HepG2 (cell line): ENCODE data around the gene SLC25A48. TPM values are rescaled to one million over a fixed set of nuclear protein-coding genes. Genes with fewer than 3 reads are reported as not detected.

Experiments
- ATAC-seq: fragments of 200-7000 bp; cut with Tn5 transposase; 3 replicates; pipeline ENCODE4 v1.9.1; 2020; ENCODE audit warnings: mild to moderate bottlenecking, moderate library complexity
- BruUV-seq: library from RNA; stranded (reverse); fragments of 400-500 nt; replicated peaks from 2 replicates; lab custom pipeline; 2021; lab: Mats Ljungman, UMichigan
- CTCF ChIA-PET: fragments of 300-600 bp; formaldehyde crosslinking; extraction: SDS; loops from one replicate; lab custom pipeline; 2021; ENCODE audit warnings: low total read pairs, inconsistent platforms, low intra/inter-chr PET ratio; lab: Yijun Ruan, JAX
- POLR2A ChIA-PET: fragments of 350-600 bp; sonication (Branson Sonifier 250); formaldehyde crosslinking; loops from one replicate; lab custom pipeline; 2020; ENCODE audit warnings: antibody characterized with exemption, inconsistent platforms; lab: Yijun Ruan, JAX
- DNase-seq: peaks from one replicate; pipeline ENCODE4 v3.0.0-alpha.2; 2015; ENCODE audit warnings: low spot score
- FAIRE-seq: peaks from 3 replicates; lab custom pipeline; 2011; peaks lifted over from hg19 to GRCh38; lab: Jason Lieb, UNC
- H2AFZ ChIP-seq: one replicate; pipeline ENCODE4 v1.6.1; 2011; ENCODE audit warnings: low read length, inconsistent platforms
- H3K27ac ChIP-seq: fragments of 300-600 bp; 3 replicates; pipeline ENCODE4 v1.8.0; 2011; ENCODE audit warnings: mixed run types, mild to moderate bottlenecking, mixed read lengths, low read length, inconsistent platforms; ENCODE audit not compliant: insufficient read depth; ENCODE audit errors: extremely low read length
- H3K27me3 ChIP-seq, 2 experiments: fragments of 200-600 bp in 1 of 2; 2 replicates in 1 of 2; 3 replicates in 1 of 2; pipeline versions ENCODE4 v1.6.0 to v1.8.0; 2011; ENCODE audit warnings: low read length in 2 of 2, mild to moderate bottlenecking in 2 of 2, moderate library complexity in 2 of 2, inconsistent platforms in 1 of 2; ENCODE audit not compliant: insufficient read depth in 2 of 2, control insufficient read depth in 1 of 2
- H3K36me3 ChIP-seq, 2 experiments: fragments of 200-600 bp in 1 of 2; replicated peaks in 1 of 2; 2 replicates in 1 of 2; 3 replicates in 1 of 2; pipeline versions ENCODE4 v1.5.1 to v1.8.0; 2011; ENCODE audit warnings: low read length in 2 of 2, inconsistent platforms in 1 of 2; ENCODE audit not compliant: insufficient read depth in 2 of 2, control insufficient read depth in 1 of 2
- H3K4me1 ChIP-seq: 2 replicates; pipeline ENCODE4 v1.5.1; 2012; ENCODE audit warnings: low read length, inconsistent platforms; ENCODE audit not compliant: insufficient read depth
- H3K4me2 ChIP-seq: 2 replicates; pipeline ENCODE4 v1.6.0; 2011; ENCODE audit warnings: low read depth, low read length, inconsistent platforms
- H3K4me3 ChIP-seq, 3 experiments: fragments of 200-600 bp in 1 of 3; sonication (generic), shearing (Covaris generic) in 1 of 3; replicated peaks in 1 of 3; 2 replicates each; pipeline ENCODE4 v1.5.1; 2011 to 2016; ENCODE audit warnings: low read length in 3 of 3, inconsistent platforms in 2 of 3, low read depth in 2 of 3, mild to moderate bottlenecking in 2 of 3, control low read depth in 1 of 3, mixed read lengths in 1 of 3; ENCODE audit not compliant: insufficient read depth in 1 of 3
- H3K79me2 ChIP-seq: one replicate; pipeline ENCODE4 v1.6.1; 2011; ENCODE audit warnings: low read length, inconsistent platforms; ENCODE audit not compliant: insufficient read depth
- H3K9ac ChIP-seq: 2 replicates; pipeline ENCODE4 v1.6.0; 2011; ENCODE audit warnings: mild to moderate bottlenecking, low read depth, low read length, inconsistent platforms; ENCODE audit not compliant: insufficient read depth
- H3K9me3 ChIP-seq: 2 replicates; pipeline ENCODE4 v1.5.1; 2012; ENCODE audit warnings: mild to moderate bottlenecking, low read length
- H4K20me1 ChIP-seq: 2 replicates; pipeline ENCODE4 v1.6.0; 2011; ENCODE audit warnings: inconsistent platforms, mild to moderate bottlenecking, low read length, moderate library complexity; ENCODE audit not compliant: insufficient read depth
- BCLAF1 ChIP-seq: fragments of 450-650 bp; IDR thresholded peaks from 2 replicates; pipeline ENCODE4 v1.6.1; 2017; ENCODE audit warnings: mild to moderate bottlenecking
- HIVEP1 ChIP-seq: sonication (generic); formaldehyde crosslinking; IDR thresholded peaks from 2 replicates; pipeline ENCODE4 v1.4.0; 2020; ENCODE audit warnings: mild to moderate bottlenecking, missing genetic modification reagents
- HMG20A ChIP-seq: IDR thresholded peaks from 2 replicates; pipeline ENCODE4 v1.6.1; 2016; ENCODE audit warnings: borderline replicate concordance
- HOXA5 ChIP-seq: sonication (generic); formaldehyde crosslinking; IDR thresholded peaks from 2 replicates; pipeline ENCODE4 v1.4.0; 2020; ENCODE audit warnings: missing genetic modification reagents
- IKZF5 ChIP-seq: IDR thresholded peaks from 2 replicates; pipeline ENCODE4 v1.6.1; 2018; ENCODE audit warnings: missing genetic modification reagents, mild to moderate bottlenecking, missing compliant biosample characterization
- JUN ChIP-seq: sonication (generic); formaldehyde crosslinking; IDR thresholded peaks from 2 replicates; pipeline ENCODE4 v1.4.0; 2020; ENCODE audit warnings: mild to moderate bottlenecking, missing genetic modification reagents
- MAFG ChIP-seq: sonication (generic); formaldehyde crosslinking; IDR thresholded peaks from 2 replicates; pipeline ENCODE4 v1.5.1; 2020; ENCODE audit warnings: mild to moderate bottlenecking, missing genetic modification reagents
- MTA3 ChIP-seq: sonication (generic); formaldehyde crosslinking; IDR thresholded peaks from 2 replicates; pipeline ENCODE4 v1.4.0; 2020; ENCODE audit warnings: missing genetic modification reagents
- MZF1 ChIP-seq: sonication (generic); formaldehyde crosslinking; IDR thresholded peaks from 2 replicates; pipeline ENCODE4 v1.8.1; 2023; ENCODE audit warnings: mild to moderate bottlenecking, missing genetic modification reagents, borderline replicate concordance
- SAFB2 ChIP-seq: sonication (generic); formaldehyde crosslinking; IDR thresholded peaks from 2 replicates; pipeline ENCODE4 v1.5.1; 2020; ENCODE audit warnings: missing genetic modification reagents, low read depth, mild to moderate bottlenecking, borderline replicate concordance
- SMAD9 ChIP-seq: sonication (generic); formaldehyde crosslinking; IDR thresholded peaks from 2 replicates; pipeline ENCODE4 v1.5.1; 2020; ENCODE audit warnings: mild to moderate bottlenecking, missing genetic modification reagents
- XRCC5 ChIP-seq: fragments of 200-400 bp; formaldehyde crosslinking; optimal IDR thresholded peaks from 2 replicates; pipeline ENCODE3; 2017; ENCODE audit warnings: mild to moderate bottlenecking, low read length
- ZNF10 ChIP-seq: sonication (generic); formaldehyde crosslinking; IDR thresholded peaks from 2 replicates; pipeline ENCODE4 v1.4.0; 2020; ENCODE audit warnings: mild to moderate bottlenecking, low read depth, missing genetic modification reagents, borderline replicate concordance
- ZNF101 ChIP-seq: sonication (generic); formaldehyde crosslinking; IDR thresholded peaks from 2 replicates; pipeline ENCODE4 v1.4.0; 2020; ENCODE audit warnings: mild to moderate bottlenecking, low read depth, missing genetic modification reagents, borderline replicate concordance
- ZNF225 ChIP-seq: sonication (generic); formaldehyde crosslinking; IDR thresholded peaks from 2 replicates; pipeline ENCODE4 v1.4.0; 2020; ENCODE audit warnings: mild to moderate bottlenecking, missing genetic modification reagents
- ZNF574 ChIP-seq: sonication (generic); formaldehyde crosslinking; IDR thresholded peaks from 2 replicates; pipeline ENCODE4 v1.4.0; 2020; ENCODE audit warnings: missing genetic modification reagents
- ZNF878 ChIP-seq: sonication (generic); formaldehyde crosslinking; IDR thresholded peaks from 2 replicates; pipeline ENCODE4 v1.8.1; 2023; ENCODE audit warnings: mild to moderate bottlenecking, missing genetic modification reagents, moderate library complexity
- WGBS: methylation state at CpG from one replicate; pipeline ENCODE4 v1.1.6; 2017; ENCODE audit warnings: low lambda C conversion rate; 5-methylcytosine and 5-hydroxymethylcytosine counted together
- in situ Hi-C: cut with HindIII; loops from 2 replicates; pipeline ENCODE4 v1.10.0; 2017; ENCODE audit warnings: low pct_unique_long_range_greater_than_20kb; ENCODE audit not compliant: extremely low pct_ligation_motif_present
- intact Hi-C: fragments of 100-400 bp; cut with micrococcal nuclease; formaldehyde crosslinking; loops from one replicate; pipeline ENCODE4 v1.10.0; 2022; ENCODE audit not compliant: unreplicated experiment
- polyA plus RNA-seq, 8 experiments: library from polyadenylated mRNA; depleted of rRNA in 3 of 8; stranded (reverse) in 7 of 8; unstranded in 1 of 8; fragments of >200 nt; fragmentation: Illumina TruSeq in 4 of 8; extraction: Trizol in 4 of 8; gene quantifications; 2 replicates each; pipeline versions ENCODE4 v1.2.1 to v1.2.3, GENCODE V29; 2011 to 2016; ENCODE audit warnings: low read depth in 4 of 8, missing spikeins in 1 of 8, mixed read lengths in 1 of 8; ENCODE audit not compliant: insufficient read depth in 1 of 8
- total RNA-seq, 5 experiments: library from RNA; depleted of rRNA; stranded (reverse); fragments of >200 nt; fragmentation: Illumina TruSeq; extraction: Trizol; gene quantifications; 2 replicates each; pipeline ENCODE4 v1.2.3, GENCODE V29; 2016; ENCODE audit warnings: low read depth in 1 of 5

Gene SLC25A48
- total and polyA plus RNA-seq, 2 of the 13 experiments (the other 11 are each of a cell fraction or from before 2014, with no cell fraction given), result 0.17 to 4.5 TPM

GRCh38 chr5:135885031-135885430 is 50.6 kb downstream of the SLC25A48 start:
- Histone ChIP-seq H3K36me3 (no peaks in the 10 kb centered on the region), H3K27me3 (no peaks in the 10 kb centered on the region; a peak in 1 of 5 replicates), H3K9ac (no peak overlapping the region), H3K4me3 (no peak overlapping the region), H3K4me1 (peaks cover 10% of the 10 kb centered on the region), H4K20me1 (no peaks in the 10 kb centered on the region), H3K9me3 (no peaks in the 10 kb centered on the region), H3K4me2 (no peak overlapping the region), H3K27ac (no peak overlapping the region), H3K79me2 (no peaks in the 10 kb centered on the region), H2AFZ (no peak overlapping the region)
- no peak for DNase-seq
- no peak for FAIRE-seq
- CTCF ChIA-PET, result no interaction called here
- POLR2A ChIA-PET, result no interaction called here
- no peak for TF ChIP-seq SAFB2
- TF ChIP-seq XRCC5, result no peak
- no peak for TF ChIP-seq HMG20A (CRISPR knock-in tag)
- no peak for TF ChIP-seq ZNF225
- TF ChIP-seq MTA3, result no peak
- no peak for TF ChIP-seq ZNF10
- no peak for TF ChIP-seq MZF1 (CRISPR knock-in tag)
- TF ChIP-seq HOXA5 (CRISPR knock-in tag), result no peak
- TF ChIP-seq BCLAF1, result no peak
- no peak for TF ChIP-seq ZNF878
- no peak for TF ChIP-seq MAFG
- no peak for TF ChIP-seq SMAD9 (CRISPR knock-in tag)
- TF ChIP-seq JUN (CRISPR knock-in tag), result no peak
- TF ChIP-seq ZNF101, result no peak
- TF ChIP-seq HIVEP1 (CRISPR knock-in tag), result no peak
- no peak for TF ChIP-seq ZNF574
- TF ChIP-seq IKZF5, result no peak
- ATAC-seq, result no peak
- WGBS, result 6% methylated on average over 3 of the region's 3 CpGs
- in situ Hi-C loops, result loop anchor here (5.0 kb wide), 2 partner anchors 197 to 327 kb away; no protein-coding TSS in a partner anchor
- no TSS peak for BruUV-seq
- intact Hi-C loops, result no loop called here
